ENCODE measurements around the gene CPNE5.
A peak's percentile ranks its signal among the peaks of the same experiment; 100 is the strongest.

Gene CPNE5

GRCh38 chr6:36703081-36703606 lies 136.1 kb downstream of the CPNE5 start:
- TF ChIP-seq YY1 (IDR thresholded peaks at IDR 0.05; ENCODE audit: low read depth), result no peak
- no peak for TF ChIP-seq TAF1 (IDR thresholded peaks at IDR 0.05; ENCODE audit: low read depth)
- no peak for TF ChIP-seq EP300 (IDR thresholded peaks at IDR 0.05; ENCODE audit: borderline replicate concordance)
- TF ChIP-seq USF1 (IDR thresholded peaks at IDR 0.05), result no peak
- TF ChIP-seq ZBTB7A (IDR thresholded peaks at IDR 0.05; ENCODE audit: low read depth), result no peak
- TF ChIP-seq FOXM1 (IDR thresholded peaks at IDR 0.05; ENCODE audit: borderline replicate concordance, low read depth), result no peak
- TF ChIP-seq NFIC (IDR thresholded peaks at IDR 0.05), result no peak
- TF ChIP-seq TCF12 (IDR thresholded peaks at IDR 0.05; ENCODE audit: low read depth), result no peak

DNA sequence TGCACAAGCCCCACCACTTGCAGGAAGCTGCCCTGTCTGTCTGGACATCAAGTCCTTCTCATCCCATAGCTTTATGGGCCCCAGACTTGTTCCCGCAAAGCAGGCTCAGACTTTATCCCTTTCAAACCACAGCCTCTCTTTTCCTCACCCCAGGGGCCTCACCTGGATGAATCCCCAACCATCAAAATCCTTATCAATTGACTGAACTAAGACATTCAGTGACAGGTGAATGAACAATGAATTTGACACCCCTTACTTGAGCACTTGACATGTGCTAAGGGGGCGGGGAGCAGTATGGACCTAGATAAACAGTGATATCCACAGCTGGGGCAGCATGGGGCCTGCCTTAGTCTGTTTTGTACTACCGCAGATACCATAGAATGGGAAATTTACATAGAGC lies 136.6 kb downstream of the CPNE5 start:
- TF ChIP-seq USF1 (IDR thresholded peaks at IDR 0.05) (no peak), YY1 (IDR thresholded peaks at IDR 0.05; ENCODE audit: low read depth) (no peak), NFIC (IDR thresholded peaks at IDR 0.05) (no peak), FOXM1 (IDR thresholded peaks at IDR 0.05; ENCODE audit: borderline replicate concordance, low read depth) (no peak), CEBPB (IDR thresholded peaks at IDR 0.05) (no peak), TEAD4 (IDR thresholded peaks at IDR 0.05) (no peak), REST (IDR thresholded peaks at IDR 0.05; ENCODE audit: low read depth) (no peak), MAX (IDR thresholded peaks at IDR 0.05) (no peak)

- TF ChIP-seq RAD21 (IDR thresholded peaks at IDR 0.05; ENCODE audit: low read depth) (peak; percentile 80), NFIC (IDR thresholded peaks at IDR 0.05) (no peak), EP300 (IDR thresholded peaks at IDR 0.05; ENCODE audit: borderline replicate concordance) (no peak), YY1 (IDR thresholded peaks at IDR 0.05; ENCODE audit: low read depth) (no peak)
Measured at GRCh38 chr6:36701401-36701991, 137.7 kb downstream of the CPNE5 start.

- TF ChIP-seq EP300 (IDR thresholded peaks at IDR 0.05; ENCODE audit: borderline replicate concordance), result no peak
- TF ChIP-seq CEBPB (IDR thresholded peaks at IDR 0.05), result no peak
- no peak for TF ChIP-seq YY1 (IDR thresholded peaks at IDR 0.05; ENCODE audit: low read depth)
- no peak for TF ChIP-seq CREB1 (IDR thresholded peaks at IDR 0.05; ENCODE audit: low read depth)
Measured at GRCh38 chr6:36700831-36701230, 138.4 kb downstream of the CPNE5 start.

GRCh38 chr6:36700071-36700812 lies 139.0 kb downstream of the CPNE5 start:
- TF ChIP-seq ZBTB7A (IDR thresholded peaks at IDR 0.05; ENCODE audit: low read depth), result no peak
- no peak for TF ChIP-seq YY1 (IDR thresholded peaks at IDR 0.05; ENCODE audit: low read depth)
- TF ChIP-seq FOXM1 (IDR thresholded peaks at IDR 0.05; ENCODE audit: borderline replicate concordance, low read depth), result no peak
- no peak for TF ChIP-seq TCF12 (IDR thresholded peaks at IDR 0.05; ENCODE audit: low read depth)
- no peak for TF ChIP-seq TAF1 (IDR thresholded peaks at IDR 0.05; ENCODE audit: low read depth)
- no peak for TF ChIP-seq MAX (IDR thresholded peaks at IDR 0.05)
- no peak for TF ChIP-seq CREB1 (IDR thresholded peaks at IDR 0.05; ENCODE audit: low read depth)
- TF ChIP-seq USF1 (IDR thresholded peaks at IDR 0.05), result no peak
- no peak for TF ChIP-seq CEBPB (IDR thresholded peaks at IDR 0.05)
- TF ChIP-seq EP300 (IDR thresholded peaks at IDR 0.05; ENCODE audit: borderline replicate concordance), result no peak
- TF ChIP-seq NFIC (IDR thresholded peaks at IDR 0.05), result no peak
- no peak for TF ChIP-seq RAD21 (IDR thresholded peaks at IDR 0.05; ENCODE audit: low read depth)
- TF ChIP-seq TEAD4 (IDR thresholded peaks at IDR 0.05), result no peak
- no peak for TF ChIP-seq REST (IDR thresholded peaks at IDR 0.05; ENCODE audit: low read depth)
- TF ChIP-seq EGR1 (IDR thresholded peaks at IDR 0.05), result no peak
